Measurements from ENCODE around the gene BICD2. TPM values are rescaled to one million over a fixed set of nuclear protein-coding genes. Genes with fewer than 3 reads are reported as not detected.

BICD2 gene
- total and polyA plus RNA-seq, 2 of the 8 experiments (the other 6 are each of a cell fraction or from before 2014, with no cell fraction given) = 6.6 to 22.8 TPM

- Histone ChIP-seq H3K27me3 (replicated peaks in 1 of 4; ENCODE audit: control insufficient read depth in 3 of 4, extremely low read depth in 1 of 4, insufficient read depth in 3 of 4, low read length in 3 of 4) (no peaks in the 10 kb centered on the region), H2BK20ac (ENCODE audit: low read length) (no peak overlapping the region), H3K4ac (replicated peaks; ENCODE audit: insufficient read length, low read depth, low read length) (no peak overlapping the region), H3K9ac (replicated peaks in 1 of 4; ENCODE audit: extremely low read depth in 1 of 4, low read depth in 3 of 4, low read length in 3 of 4) (no peak overlapping the region), H3K9me3 (ENCODE audit: insufficient read depth in 2 of 2, low read depth in 1 of 2, low read length in 1 of 2) (no peaks in the 10 kb centered on the region; a peak in 1 of 4 replicates), H3K23ac (ENCODE audit: insufficient read length) (no peak overlapping the region), H3K14ac (ENCODE audit: insufficient read length) (no peak overlapping the region), H3K4me2 (ENCODE audit: insufficient read depth in 1 of 2, low read depth in 2 of 2, low read length in 2 of 2) (no peak overlapping the region), H4K5ac (ENCODE audit: insufficient read length, low read depth, low read length) (no peak overlapping the region), H2BK15ac (ENCODE audit: low read length) (no peak overlapping the region), H3K36me3 (ENCODE audit: control insufficient read depth in 2 of 4, insufficient read depth in 4 of 4, low read length in 3 of 4) (no peaks in the 10 kb centered on the region), H3K27ac (ENCODE audit: low read depth, low read length) (no peak overlapping the region), H3K56ac (replicated peaks; ENCODE audit: insufficient read length, low read depth, low read length) (no peak overlapping the region), H2AFZ (ENCODE audit: low read length) (no peak overlapping the region), H4K8ac (ENCODE audit: extremely low read depth, insufficient read depth, low read length) (no peak overlapping the region), H3K23me2 (ENCODE audit: low read depth, low read length) (no peaks in the 10 kb centered on the region), H3K4me1 (replicated peaks in 1 of 4; ENCODE audit: control insufficient read depth in 3 of 4, insufficient read depth in 4 of 4, low read length in 3 of 4) (peaks cover 0 to 7% (median 3%) of the 10 kb centered on the region in 4 experiments; a peak in 3 of 7 replicates), H2BK5ac (ENCODE audit: low read depth, low read length) (no peak overlapping the region), H2BK12ac (ENCODE audit: low read depth, low read length) (no peak overlapping the region), H4K20me1 (replicated peaks in 1 of 2; ENCODE audit: control insufficient read depth in 1 of 2, insufficient read depth in 2 of 2, low read length in 2 of 2) (no peaks in the 10 kb centered on the region), H3K4me3 (ENCODE audit: extremely low read depth in 1 of 4, insufficient read depth in 2 of 4, low read depth in 3 of 4, low read length in 4 of 4) (no peak overlapping the region), H2AK5ac (ENCODE audit: low read depth, low read length) (no peak overlapping the region), H3K79me1 (ENCODE audit: low read depth, low read length) (no peaks in the 10 kb centered on the region), H4K91ac (replicated peaks; ENCODE audit: insufficient read length, low read length) (no peak overlapping the region), H2BK120ac (replicated peaks; ENCODE audit: low read depth, low read length) (no peak overlapping the region), H3K18ac (ENCODE audit: extremely low read depth, low read length) (no peak overlapping the region), H3K79me2 (ENCODE audit: control insufficient read depth in 1 of 2, insufficient read depth in 2 of 2, low read length in 2 of 2) (no peaks in the 10 kb centered on the region)
- FAIRE-seq = no peak
- no peak for DNase-seq (ENCODE audit: low read depth in 1 of 2, low spot score in 2 of 2)
- ChIA-PET POLR2A (ENCODE audit: partially characterized antibody) (no interaction called here), CTCF (ENCODE audit: partially characterized antibody) (interaction anchor here (0.7 to 2.4 kb wide), 5 partner anchors 16 to 57 kb away, joined by 3 to 7 read pairs (median 5); no protein-coding TSS in a partner anchor)
- no peak for TF ChIP-seq TAF1 (IDR thresholded peaks at IDR 0.05; ENCODE audit: low read depth, low read length)
- TF ChIP-seq RBBP5 (IDR thresholded peaks at IDR 0.05; ENCODE audit: borderline replicate concordance, low read depth, low read length) = no peak
- 82% methylated on average over 3 of the region's 3 CpGs; no CpG with 5 or more reads in 1 of the 2 experiments for WGBS, 2 experiments (ENCODE audit: extremely low coverage in 1 of 2, insufficient coverage in 1 of 2, insufficient read length in 1 of 2, insufficient replicate concordance in 2 of 2, low coverage in 1 of 2, low lambda C conversion rate in 2 of 2, missing lambda C conversion rate in 1 of 2)
Measured at GRCh38 chr9:92773810-92774209, 9.2 kb upstream of the BICD2 start.

Measured in H1 (cell line).